GM18517 (cell line): ENCODE measurements around the gene FGD1.

ENCODE experiments used
- ATAC-seq: cut with Tn5 transposase; IDR thresholded peaks from one replicate; pipeline ENCODE4 v1.9.1; 2021; ENCODE audit warnings: mild to moderate bottlenecking, moderate library complexity; ENCODE audit not compliant: unreplicated experiment

FGD1 gene

GRCh38 chrX:54473993-54474859 lies 21.8 kb downstream of the FGD1 start:
- no peak for ATAC-seq

- ATAC-seq, result no peak
Measured at GRCh38 chrX:54470054-54470760, 25.8 kb downstream of the FGD1 start.

GRCh38 chrX:54452920-54453319 lies 43.1 kb downstream of the FGD1 start:
- ATAC-seq, result no peak

DNA sequence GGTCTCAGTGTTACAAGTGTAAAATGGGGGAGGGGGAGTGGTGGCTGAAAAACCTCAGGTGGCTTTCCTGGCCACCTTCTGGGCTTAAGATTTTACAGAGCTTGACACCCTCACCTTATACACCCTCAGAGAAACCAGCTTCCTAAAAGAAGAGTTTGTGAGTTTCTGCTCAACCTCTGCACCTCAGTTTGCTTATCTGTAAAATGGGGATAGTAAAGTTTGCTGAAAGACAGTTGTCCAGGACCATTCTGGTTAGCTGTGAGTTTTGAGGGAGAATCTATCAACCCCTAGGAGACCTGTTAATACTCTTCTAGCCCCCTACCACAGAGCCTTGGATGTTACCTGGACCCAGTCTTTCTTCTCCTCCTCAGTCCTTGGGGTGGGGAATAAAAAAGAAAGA lies 46.1 kb downstream of the FGD1 start:
- no peak for ATAC-seq

DNA sequence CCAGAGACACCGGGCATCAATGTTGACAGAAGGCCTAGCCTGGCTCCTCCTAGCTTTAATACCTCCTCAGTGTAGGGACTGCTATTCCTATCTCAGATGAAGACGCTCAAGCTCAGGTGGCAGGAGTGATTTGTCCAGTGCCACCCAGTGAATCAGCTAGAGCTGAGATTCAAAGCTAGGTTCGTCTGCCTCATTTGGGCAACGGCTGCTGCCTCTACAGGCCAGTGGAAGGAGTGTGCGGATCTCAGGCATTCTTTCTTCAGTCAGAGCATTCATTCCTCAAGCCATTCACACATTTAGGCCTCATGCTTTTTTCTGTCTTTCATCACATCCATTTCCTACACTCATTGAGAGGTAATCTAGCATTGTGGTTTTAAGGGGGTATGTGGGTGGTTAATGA lies 48.6 kb downstream of the FGD1 start:
- ATAC-seq, result no peak

- ATAC-seq, result no peak
Measured at GRCh38 chrX:54446084-54446483, 50.0 kb downstream of the FGD1 start.

DNA sequence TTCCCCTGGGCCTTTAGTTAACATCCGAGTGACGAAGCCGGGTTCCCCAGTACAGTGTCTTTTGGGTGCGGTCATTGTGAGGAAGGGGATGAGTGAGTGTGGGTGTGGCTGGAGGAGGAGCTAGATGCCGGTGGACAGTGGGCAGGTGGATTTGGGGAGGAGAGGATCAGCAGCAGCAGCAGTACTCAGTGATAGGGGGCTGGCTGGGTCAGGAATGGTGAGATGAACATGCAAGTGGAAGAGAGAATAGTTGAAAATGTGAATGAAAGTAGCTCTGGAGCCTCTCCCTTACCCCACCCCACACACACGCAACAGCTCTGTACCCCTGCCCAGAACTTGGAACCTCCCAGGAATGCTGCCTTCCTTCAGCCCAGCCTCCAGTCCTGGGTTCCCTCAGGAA lies 51.3 kb downstream of the FGD1 start:
- ATAC-seq, result no peak

GRCh38 chrX:54442790-54443189 lies 53.2 kb downstream of the FGD1 start:
- ATAC-seq, result no peak

GRCh38 chrX:54439960-54440871 lies 55.8 kb downstream of the FGD1 start, which contains the start of gene TSR2:
TSS of gene TSR2 (plus strand) at chrX:54440404. CDS start at chrX:54440422, 18 bp downstream.
- peak; percentile 92 for ATAC-seq

DNA sequence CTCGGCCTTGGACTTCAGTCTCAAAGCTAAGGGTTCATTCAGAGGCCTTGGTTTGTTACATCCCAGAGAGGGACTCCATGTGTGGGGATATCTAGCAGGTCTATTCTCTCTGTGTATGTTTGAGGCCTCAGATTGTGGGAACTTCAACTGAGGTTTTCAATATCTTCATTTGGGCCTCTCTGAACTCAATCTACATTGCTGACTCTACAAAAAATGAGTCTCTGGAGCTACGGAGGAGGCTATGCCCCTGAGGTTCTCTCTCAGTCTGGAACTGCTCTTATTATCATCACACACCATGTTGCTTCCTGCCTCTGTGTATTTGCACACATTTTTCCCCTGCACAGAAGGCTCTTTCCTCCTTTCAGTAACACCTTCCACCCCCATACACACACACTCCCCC lies 60.9 kb downstream of the FGD1 start:
- ATAC-seq, result no peak

DNA sequence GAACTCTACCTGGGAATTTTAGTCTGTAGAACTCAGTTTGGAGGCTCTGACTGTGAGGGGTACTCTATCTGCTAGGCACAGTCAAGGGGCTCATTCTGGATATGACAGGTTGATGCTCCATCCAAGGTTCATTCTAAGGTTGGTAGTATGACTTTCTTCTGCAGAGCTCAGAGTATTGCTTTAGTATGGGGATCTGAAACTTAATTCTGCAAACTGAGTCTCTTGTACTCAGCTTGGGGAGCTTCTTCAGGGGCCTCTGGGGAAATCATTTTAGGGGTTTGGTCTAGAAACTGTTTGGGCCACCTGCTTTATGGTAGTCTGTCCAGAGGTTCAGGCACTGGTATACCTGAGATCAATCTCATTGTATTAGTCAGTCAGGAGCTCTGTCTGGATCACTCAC lies 65.5 kb downstream of the FGD1 start:
- ATAC-seq, result no peak

DNA sequence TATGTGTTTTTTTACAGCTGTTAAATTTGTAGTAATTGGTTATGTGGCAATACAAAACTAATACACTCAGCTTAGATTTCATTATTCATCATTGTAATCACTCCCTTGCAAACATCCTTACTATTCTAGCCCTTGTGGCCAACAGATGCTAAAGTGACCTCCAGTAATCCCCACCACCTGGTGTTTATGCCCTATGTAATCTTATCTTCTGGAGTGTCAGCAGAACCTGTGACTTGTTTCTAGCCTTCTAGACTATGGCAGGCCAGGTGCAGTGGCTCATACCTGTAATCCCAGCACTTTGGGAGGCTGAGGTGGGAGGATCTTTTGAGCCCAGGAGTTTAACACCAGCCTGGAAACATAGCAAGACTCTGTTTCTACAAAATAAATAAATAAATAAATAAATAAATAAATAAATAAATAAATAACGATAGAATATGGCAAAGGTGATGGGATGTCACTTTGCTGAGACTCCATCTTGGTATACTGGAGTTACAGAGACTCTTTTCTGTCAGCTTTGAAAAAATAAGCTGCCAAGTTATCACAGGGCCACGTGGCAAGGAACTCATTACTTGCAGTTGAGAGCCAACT lies 68.1 kb downstream of the FGD1 start:
- ATAC-seq, result no peak

- no peak for ATAC-seq
Measured at GRCh38 chrX:54423161-54423888, 72.7 kb downstream of the FGD1 start.

GRCh38 chrX:54422168-54422567 lies 73.9 kb downstream of the FGD1 start:
- ATAC-seq, result no peak

DNA sequence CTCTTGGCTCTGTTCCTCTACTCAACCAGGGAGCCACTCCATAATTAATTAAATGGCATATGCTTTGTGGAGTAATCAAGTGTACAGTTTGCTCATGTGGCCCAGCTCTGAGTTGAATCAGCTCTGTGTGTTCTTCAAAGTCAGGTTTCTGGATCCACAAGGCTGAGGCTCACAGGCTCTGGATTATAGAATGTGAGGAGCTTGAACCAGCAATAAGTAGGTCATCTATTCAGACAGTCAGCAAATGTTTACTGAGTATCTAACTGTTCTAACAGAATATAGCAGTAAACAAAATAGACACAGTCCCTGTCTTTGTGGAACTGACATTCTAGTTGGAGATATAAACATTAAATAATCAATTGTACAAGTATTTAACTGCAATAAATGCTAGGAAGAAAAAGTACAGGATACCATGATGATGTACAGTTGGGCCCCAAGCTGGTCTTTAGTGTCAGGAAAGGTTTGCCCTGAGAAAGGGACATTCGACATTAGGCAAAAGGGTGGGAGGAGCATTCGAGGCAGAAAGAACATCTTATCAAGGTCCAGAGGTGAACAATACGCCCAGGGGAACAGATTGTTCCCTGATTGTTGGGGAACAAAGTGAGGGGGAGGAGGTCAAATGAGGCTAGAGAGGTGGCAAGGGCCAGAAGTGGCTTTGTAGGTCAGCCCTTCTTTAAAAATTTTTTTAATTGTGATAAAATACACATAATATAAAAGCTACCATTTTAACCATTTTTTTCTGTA lies 76.3 kb downstream of the FGD1 start:
- no peak for ATAC-seq

GRCh38 chrX:54416965-54417364 lies 79.1 kb downstream of the FGD1 start:
- no peak for ATAC-seq

GRCh38 chrX:54415534-54416350 lies 80.3 kb downstream of the FGD1 start:
- ATAC-seq, result no peak

DNA sequence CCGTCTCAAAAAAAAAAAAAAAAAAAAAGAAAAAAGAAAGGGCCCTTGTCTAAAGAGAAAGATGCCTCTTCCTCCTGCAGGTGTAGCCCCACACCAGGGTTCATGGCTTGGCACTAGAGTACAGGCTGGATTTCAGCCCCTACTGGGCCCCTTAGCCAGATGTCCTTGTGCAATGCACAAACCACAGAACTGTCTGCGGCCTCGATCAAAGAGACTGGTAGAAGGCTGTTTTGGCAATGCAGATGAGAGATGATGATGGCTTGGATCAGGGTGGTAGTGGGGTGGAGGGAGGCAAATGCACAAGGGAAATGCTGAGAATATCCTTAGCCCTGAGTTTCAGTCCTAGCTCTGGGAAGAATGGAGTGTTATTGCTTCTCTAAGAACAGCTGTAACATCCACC lies 82.3 kb downstream of the FGD1 start:
- ATAC-seq, result no peak

DNA sequence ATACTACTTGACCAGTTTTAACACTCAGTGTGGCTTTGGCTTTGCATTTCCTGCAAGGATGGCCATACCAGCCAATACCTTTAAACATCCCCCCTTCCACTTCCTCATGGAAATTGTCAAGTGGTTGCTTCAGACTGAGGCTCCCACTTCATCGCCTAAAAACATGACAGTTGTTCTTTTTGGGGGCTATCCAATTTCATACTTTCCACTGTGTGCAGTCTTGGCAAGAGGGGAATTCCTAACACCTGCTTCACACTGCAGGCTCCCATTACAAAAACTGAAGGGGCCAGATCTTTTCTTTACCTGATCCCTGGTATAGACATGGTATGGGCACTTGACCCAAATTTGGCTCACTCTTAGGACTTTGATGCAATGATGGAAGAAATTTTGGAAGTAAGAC lies 84.3 kb downstream of the FGD1 start:
- ATAC-seq, result no peak
